Activated CD4-positive, alpha-beta T cell treated with anti-CD3 and anti-CD28 coated beads, Interleukin-2, Interleukin-4, amounts not matched to agents 100 ng/mL and 50 ng/mL, durations not matched to agents 16 hours and 8 hours (primary cell): Measurements from ENCODE around the gene GBP6.
A peak's percentile ranks its signal among the peaks of the same experiment; 100 is the strongest.
"Not testable (repeated sequence)": the region's sequence is repeated elsewhere in the genome, so short reads cannot be mapped to it uniquely, and the experiment has no call there.

ENCODE experiments used
- DNase-seq: peaks from one replicate; pipeline ENCODE4 v3.0.0-alpha.2; 2020; ENCODE audit warnings: low spot score

GBP6 gene

GRCh38 chr1:89373810-89374209 lies 10.0 kb downstream of the GBP6 start:
- not testable (repeated sequence) for DNase-seq

- no peak for DNase-seq
These were observed 14.1 kb downstream of the GBP6 start for GRCh38 chr1:89378001-89378400.

GRCh38 chr1:89381618-89382017 lies 17.8 kb downstream of the GBP6 start:
- DNase-seq: no peak

GRCh38 chr1:89382479-89382878 lies 18.6 kb downstream of the GBP6 start:
- DNase-seq: peak; percentile 12

- no peak for DNase-seq
These were observed 19.3 kb downstream of the GBP6 start for GRCh38 chr1:89383185-89383584.

GRCh38 chr1:89390707-89391106 lies 26.8 kb downstream of the GBP6 start:
- no peak for DNase-seq

GRCh38 chr1:89391686-89392085 lies 27.8 kb downstream of the GBP6 start:
- no peak for DNase-seq

GRCh38 chr1:89394851-89395250 lies 31.0 kb downstream of the GBP6 start:
- no peak for DNase-seq

GRCh38 chr1:89396902-89397301 lies 33.0 kb downstream of the GBP6 start:
- no peak for DNase-seq

GRCh38 chr1:89405275-89405929 lies 41.5 kb downstream of the GBP6 start:
- no peak for DNase-seq

GRCh38 chr1:89407360-89407759 lies 43.5 kb downstream of the GBP6 start:
- peak; percentile 1 for DNase-seq

GRCh38 chr1:89407768-89408167 lies 43.9 kb downstream of the GBP6 start:
- DNase-seq: not testable (repeated sequence)

GRCh38 chr1:89425056-89425455 lies 61.2 kb downstream of the GBP6 start:
- no peak for DNase-seq

- DNase-seq: no peak
These were observed 65.2 kb downstream of the GBP6 start for GRCh38 chr1:89429062-89429461.

- DNase-seq: not testable (repeated sequence)
These were observed 65.8 kb downstream of the GBP6 start for GRCh38 chr1:89429681-89430080.

- no peak for DNase-seq
These were observed 69.6 kb downstream of the GBP6 start for GRCh38 chr1:89433421-89433820.

GRCh38 chr1:89434058-89434780 lies 70.4 kb downstream of the GBP6 start:
- peak; percentile 63 for DNase-seq
